Measurements from ENCODE around the gene BSN. TPM values are rescaled to one million over a fixed set of nuclear protein-coding genes. Genes with fewer than 3 reads are reported as not detected.

BSN gene
- total RNA-seq, 2 experiments from 2014 or later = 0.03 to 0.27 TPM

DNA sequence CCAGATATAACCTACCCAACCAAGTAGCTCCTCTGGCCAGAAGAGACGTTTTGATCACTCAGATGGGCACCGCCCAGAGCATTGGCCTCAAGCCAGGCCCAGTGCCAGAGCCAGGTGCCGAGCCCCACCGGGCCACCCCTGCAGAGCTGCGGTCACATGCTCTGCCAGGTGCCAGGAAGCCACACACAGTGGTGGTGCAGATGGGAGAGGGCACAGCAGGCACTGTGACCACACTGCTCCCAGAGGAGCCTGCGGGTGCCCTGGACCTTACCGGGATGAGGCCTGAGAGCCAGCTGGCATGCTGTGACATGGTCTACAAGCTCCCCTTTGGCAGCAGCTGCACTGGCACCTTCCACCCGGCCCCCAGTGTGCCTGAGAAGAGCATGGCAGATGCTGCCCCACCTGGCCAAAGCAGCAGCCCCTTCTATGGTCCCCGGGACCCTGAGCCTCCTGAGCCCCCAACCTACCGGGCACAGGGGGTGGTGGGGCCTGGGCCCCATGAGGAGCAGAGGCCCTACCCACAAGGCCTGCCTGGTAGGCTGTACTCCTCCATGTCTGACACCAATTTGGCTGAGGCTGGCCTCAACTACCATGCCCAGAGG, 100.8 kb downstream of the BSN start:
- Histone ChIP-seq H4K20me1 (ENCODE audit: insufficient read depth, low read length) (no peaks in the 10 kb centered on the region), H3K4me3 (ENCODE audit: low read depth, low read length, poor library complexity, severe bottlenecking) (no peak overlapping the region), H3K36me3 (ENCODE audit: insufficient read depth, low read length) (no peaks in the 10 kb centered on the region), H2AFZ (ENCODE audit: low read length) (no peak overlapping the region), H3K9me2 (ENCODE audit: insufficient read depth, low read length) (no peaks in the 10 kb centered on the region), H3K27ac (ENCODE audit: low read depth, low read length, poor library complexity, severe bottlenecking) (no peak overlapping the region), H3K4me2 (ENCODE audit: low read length) (no peak overlapping the region), H3K4me1 (ENCODE audit: insufficient read depth, low read length, poor library complexity, severe bottlenecking) (no peaks in the 10 kb centered on the region), H3K79me2 (ENCODE audit: insufficient read depth, low read depth, low read length) (no peaks in the 10 kb centered on the region), H3K9me3 (ENCODE audit: low read length) (no peaks in the 10 kb centered on the region)
- no peak for DNase-seq (ENCODE audit: low spot score)
- no TSS peak for BruUV-seq (replicated peaks)
- ChIA-PET CTCF (ENCODE audit: unreplicated experiment) (no interaction called here), POLR2A (no interaction called here)
- no peak for TF ChIP-seq EZH2phosphoT487 (IDR thresholded peaks at IDR 0.05; ENCODE audit: borderline replicate concordance, low read depth, low read length)
- TF ChIP-seq, protein P1, sequence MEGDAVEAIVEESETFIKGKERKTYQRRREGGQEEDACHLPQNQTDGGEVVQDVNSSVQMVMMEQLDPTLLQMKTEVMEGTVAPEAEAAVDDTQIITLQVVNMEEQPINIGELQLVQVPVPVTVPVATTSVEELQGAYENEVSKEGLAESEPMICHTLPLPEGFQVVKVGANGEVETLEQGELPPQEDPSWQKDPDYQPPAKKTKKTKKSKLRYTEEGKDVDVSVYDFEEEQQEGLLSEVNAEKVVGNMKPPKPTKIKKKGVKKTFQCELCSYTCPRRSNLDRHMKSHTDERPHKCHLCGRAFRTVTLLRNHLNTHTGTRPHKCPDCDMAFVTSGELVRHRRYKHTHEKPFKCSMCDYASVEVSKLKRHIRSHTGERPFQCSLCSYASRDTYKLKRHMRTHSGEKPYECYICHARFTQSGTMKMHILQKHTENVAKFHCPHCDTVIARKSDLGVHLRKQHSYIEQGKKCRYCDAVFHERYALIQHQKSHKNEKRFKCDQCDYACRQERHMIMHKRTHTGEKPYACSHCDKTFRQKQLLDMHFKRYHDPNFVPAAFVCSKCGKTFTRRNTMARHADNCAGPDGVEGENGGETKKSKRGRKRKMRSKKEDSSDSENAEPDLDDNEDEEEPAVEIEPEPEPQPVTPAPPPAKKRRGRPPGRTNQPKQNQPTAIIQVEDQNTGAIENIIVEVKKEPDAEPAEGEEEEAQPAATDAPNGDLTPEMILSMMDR (conservative IDR thresholded peaks at IDR 0.05; ENCODE audit: low read length) = no peak
- intact Hi-C loops (cut with micrococcal nuclease; ENCODE audit: unreplicated experiment) = no loop called here

DNA sequence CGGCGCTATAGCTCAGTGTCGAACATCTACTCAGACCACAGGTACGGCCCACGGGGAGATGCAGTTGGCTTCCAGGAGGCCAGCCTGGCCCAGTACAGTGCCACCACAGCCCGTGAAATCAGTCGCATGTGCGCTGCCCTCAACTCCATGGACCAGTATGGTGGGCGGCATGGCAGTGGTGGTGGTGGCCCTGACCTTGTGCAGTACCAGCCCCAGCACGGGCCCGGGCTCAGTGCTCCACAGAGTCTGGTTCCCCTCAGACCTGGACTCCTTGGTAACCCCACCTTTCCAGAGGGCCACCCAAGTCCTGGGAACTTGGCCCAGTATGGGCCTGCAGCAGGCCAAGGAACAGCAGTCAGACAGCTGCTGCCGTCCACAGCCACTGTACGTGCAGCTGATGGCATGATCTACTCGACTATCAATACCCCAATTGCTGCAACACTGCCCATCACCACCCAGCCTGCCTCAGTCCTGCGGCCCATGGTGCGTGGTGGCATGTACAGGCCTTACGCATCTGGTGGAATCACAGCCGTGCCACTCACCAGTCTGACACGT, 101.5 kb downstream of the BSN start:
- Histone ChIP-seq H2AFZ (ENCODE audit: low read length) (no peak overlapping the region), H3K4me1 (ENCODE audit: insufficient read depth, low read length, poor library complexity, severe bottlenecking) (no peaks in the 10 kb centered on the region), H3K79me2 (ENCODE audit: insufficient read depth, low read depth, low read length) (no peaks in the 10 kb centered on the region), H3K27ac (ENCODE audit: low read depth, low read length, poor library complexity, severe bottlenecking) (no peak overlapping the region), H3K36me3 (ENCODE audit: insufficient read depth, low read length) (no peaks in the 10 kb centered on the region), H3K9me2 (ENCODE audit: insufficient read depth, low read length) (no peaks in the 10 kb centered on the region), H3K4me2 (ENCODE audit: low read length) (no peak overlapping the region), H3K4me3 (ENCODE audit: low read depth, low read length, poor library complexity, severe bottlenecking) (no peak overlapping the region), H4K20me1 (ENCODE audit: insufficient read depth, low read length) (no peaks in the 10 kb centered on the region), H3K9me3 (ENCODE audit: low read length) (no peaks in the 10 kb centered on the region)
- BruUV-seq (replicated peaks) = no TSS peak
- no peak for DNase-seq (ENCODE audit: low spot score)
- POLR2A ChIA-PET = no interaction called here
- CTCF ChIA-PET (ENCODE audit: unreplicated experiment) = no interaction called here
- TF ChIP-seq EZH2phosphoT487 (IDR thresholded peaks at IDR 0.05; ENCODE audit: borderline replicate concordance, low read depth, low read length) = no peak
- TF ChIP-seq, protein P1 (conservative IDR thresholded peaks at IDR 0.05; ENCODE audit: low read length) = no peak
- intact Hi-C loops (cut with micrococcal nuclease; ENCODE audit: unreplicated experiment) = no loop called here

DNA sequence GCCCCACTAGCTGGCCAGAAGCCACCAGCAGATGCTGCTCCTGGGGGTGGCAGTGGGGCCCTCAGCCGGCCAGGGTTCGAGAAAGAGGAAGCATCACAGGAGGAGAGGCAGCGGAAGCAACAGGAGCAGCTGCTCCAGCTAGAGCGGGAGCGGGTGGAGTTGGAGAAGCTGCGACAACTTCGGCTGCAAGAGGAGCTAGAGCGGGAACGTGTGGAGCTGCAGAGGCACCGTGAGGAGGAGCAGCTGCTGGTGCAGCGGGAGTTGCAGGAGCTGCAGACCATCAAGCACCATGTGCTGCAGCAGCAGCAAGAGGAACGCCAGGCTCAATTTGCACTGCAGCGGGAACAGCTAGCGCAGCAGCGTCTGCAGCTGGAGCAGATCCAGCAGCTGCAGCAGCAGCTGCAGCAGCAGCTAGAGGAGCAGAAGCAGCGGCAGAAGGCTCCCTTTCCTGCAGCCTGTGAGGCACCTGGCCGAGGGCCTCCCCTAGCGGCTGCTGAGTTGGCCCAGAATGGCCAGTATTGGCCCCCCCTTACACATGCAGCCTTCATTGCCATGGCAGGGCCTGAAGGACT, 102.3 kb downstream of the BSN start:
- TF ChIP-seq, protein P1 (conservative IDR thresholded peaks at IDR 0.05; ENCODE audit: low read length) = no peak
- TF ChIP-seq EZH2phosphoT487 (IDR thresholded peaks at IDR 0.05; ENCODE audit: borderline replicate concordance, low read depth, low read length) = no peak
- H3K4me3 ChIP-seq (ENCODE audit: low read depth, low read length, poor library complexity, severe bottlenecking) = no peak overlapping the region
- H3K9me3 ChIP-seq (ENCODE audit: low read length) = no peaks in the 10 kb centered on the region
- intact Hi-C loops (cut with micrococcal nuclease; ENCODE audit: unreplicated experiment) = no loop called here
- ChIA-PET CTCF (ENCODE audit: unreplicated experiment) (no interaction called here), POLR2A (no interaction called here)
- BruUV-seq (replicated peaks) = no TSS peak
- H4K20me1 ChIP-seq (ENCODE audit: insufficient read depth, low read length) = no peaks in the 10 kb centered on the region
- no peak overlapping the region for H3K4me2 ChIP-seq (ENCODE audit: low read length)
- H3K27ac ChIP-seq (ENCODE audit: low read depth, low read length, poor library complexity, severe bottlenecking) = no peak overlapping the region
- no peak overlapping the region for H2AFZ ChIP-seq (ENCODE audit: low read length)
- DNase-seq (ENCODE audit: low spot score) = no peak
- no peaks in the 10 kb centered on the region for H3K9me2 ChIP-seq (ENCODE audit: insufficient read depth, low read length)
- no peaks in the 10 kb centered on the region for H3K36me3 ChIP-seq (ENCODE audit: insufficient read depth, low read length)
- H3K4me1 ChIP-seq (ENCODE audit: insufficient read depth, low read length, poor library complexity, severe bottlenecking) = no peaks in the 10 kb centered on the region
- no peaks in the 10 kb centered on the region for H3K79me2 ChIP-seq (ENCODE audit: insufficient read depth, low read depth, low read length)

All from OCI-LY7 (cell line).